Osteocyte (in vitro differentiated cells): ENCODE measurements around the gene CDK3. TPM values are rescaled to one million over a fixed set of nuclear protein-coding genes. Genes with fewer than 3 reads are reported as not detected.
"Not testable (repeated sequence)": the region's sequence is repeated elsewhere in the genome, so short reads cannot be mapped to it uniquely, and the experiment has no call there.

Source experiments
- DNase-seq: peaks from one replicate; pipeline ENCODE4 v3.0.0; 2021; ENCODE audit warnings: mixed read lengths; ENCODE audit not compliant: unreplicated experiment; ENCODE audit errors: extremely low spot score
- H3K27ac Mint-ChIP-seq: one replicate; pipeline ENCODE4 v1.8.0; 2021; ENCODE audit warnings: mild to moderate bottlenecking, mixed read lengths; ENCODE audit not compliant: unreplicated experiment
- H3K27me3 Mint-ChIP-seq: one replicate; pipeline ENCODE4 v1.8.0; 2021; ENCODE audit warnings: mixed read lengths; ENCODE audit not compliant: unreplicated experiment
- H3K36me3 Mint-ChIP-seq: one replicate; pipeline ENCODE4 v1.8.0; 2021; ENCODE audit warnings: mixed read lengths; ENCODE audit not compliant: unreplicated experiment
- H3K4me1 Mint-ChIP-seq: one replicate; pipeline ENCODE4 v1.8.0; 2021; ENCODE audit warnings: mixed read lengths; ENCODE audit not compliant: unreplicated experiment
- H3K4me3 Mint-ChIP-seq: one replicate; pipeline ENCODE4 v1.8.0; 2021; ENCODE audit warnings: mild to moderate bottlenecking, moderate library complexity, mixed read lengths; ENCODE audit not compliant: unreplicated experiment
- H3K9me3 Mint-ChIP-seq: one replicate; pipeline ENCODE4 v1.8.0; 2021; ENCODE audit warnings: mixed read lengths; ENCODE audit not compliant: unreplicated experiment
- total RNA-seq: library from RNA; stranded (reverse); gene quantifications from 2 replicates; pipeline ENCODE4 v1.2.1, GENCODE V29; 2021
- TF ChIP-seq, protein P1 (sequence below): fragments of 200-600 bp; sonication (generic); IDR thresholded peaks from 2 replicates; pipeline ENCODE4 v1.5.0; 2021; ENCODE audit warnings: antibody characterized with exemption, mild to moderate bottlenecking, moderate library complexity

CDK3 gene
- total RNA-seq, 1 donor from 2014 or later, result 8.3 TPM

DNA sequence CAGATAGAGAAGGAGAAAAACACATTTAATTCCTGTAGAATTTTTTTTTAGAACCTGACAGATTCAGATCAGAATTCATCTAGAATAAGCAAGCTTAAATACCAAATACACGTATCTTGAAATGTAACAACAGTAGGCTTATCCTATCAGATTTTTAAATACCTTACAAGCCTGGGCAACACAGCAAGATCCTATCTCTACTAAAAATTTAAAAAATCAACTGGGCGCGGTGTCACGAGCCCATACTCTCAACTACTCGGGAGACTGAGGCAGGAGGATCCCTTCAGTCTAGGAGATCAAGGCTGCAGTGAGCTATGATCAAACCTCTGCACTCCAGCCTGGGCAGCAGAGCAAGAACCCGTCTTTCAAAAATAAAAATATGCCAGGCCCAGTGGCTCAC lies 35.2 kb upstream of the CDK3 start:
- Mint-ChIP-seq H3K27me3 (no peaks in the 10 kb centered on the region), H3K27ac (no peak overlapping the region), H3K4me1 (peaks cover 7% of the 10 kb centered on the region), H3K36me3 (peaks cover 14% of the 10 kb centered on the region), H3K9me3 (no peaks in the 10 kb centered on the region), H3K4me3 (no peak overlapping the region)
- DNase-seq, result no peak
- TF ChIP-seq, protein P1, sequence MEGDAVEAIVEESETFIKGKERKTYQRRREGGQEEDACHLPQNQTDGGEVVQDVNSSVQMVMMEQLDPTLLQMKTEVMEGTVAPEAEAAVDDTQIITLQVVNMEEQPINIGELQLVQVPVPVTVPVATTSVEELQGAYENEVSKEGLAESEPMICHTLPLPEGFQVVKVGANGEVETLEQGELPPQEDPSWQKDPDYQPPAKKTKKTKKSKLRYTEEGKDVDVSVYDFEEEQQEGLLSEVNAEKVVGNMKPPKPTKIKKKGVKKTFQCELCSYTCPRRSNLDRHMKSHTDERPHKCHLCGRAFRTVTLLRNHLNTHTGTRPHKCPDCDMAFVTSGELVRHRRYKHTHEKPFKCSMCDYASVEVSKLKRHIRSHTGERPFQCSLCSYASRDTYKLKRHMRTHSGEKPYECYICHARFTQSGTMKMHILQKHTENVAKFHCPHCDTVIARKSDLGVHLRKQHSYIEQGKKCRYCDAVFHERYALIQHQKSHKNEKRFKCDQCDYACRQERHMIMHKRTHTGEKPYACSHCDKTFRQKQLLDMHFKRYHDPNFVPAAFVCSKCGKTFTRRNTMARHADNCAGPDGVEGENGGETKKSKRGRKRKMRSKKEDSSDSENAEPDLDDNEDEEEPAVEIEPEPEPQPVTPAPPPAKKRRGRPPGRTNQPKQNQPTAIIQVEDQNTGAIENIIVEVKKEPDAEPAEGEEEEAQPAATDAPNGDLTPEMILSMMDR, result no peak

DNA sequence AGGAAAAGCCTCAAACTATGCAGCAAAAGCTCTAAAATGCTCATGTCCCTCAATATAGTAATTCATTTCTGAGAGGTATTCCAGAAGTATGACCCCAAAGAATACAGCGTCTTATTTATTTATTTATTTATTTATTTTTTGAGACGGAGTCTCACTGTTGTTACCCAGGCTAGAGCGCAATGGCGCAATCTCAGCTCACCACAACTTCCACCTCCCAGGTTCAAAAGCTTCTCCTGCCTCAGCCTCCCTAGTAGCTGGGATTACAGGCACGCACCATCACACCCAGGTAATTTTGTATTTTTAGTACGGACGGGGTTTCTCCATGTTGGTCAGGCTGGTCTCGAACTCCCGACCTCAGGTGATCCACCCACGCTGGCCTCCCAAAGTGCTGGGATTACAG lies 31.6 kb upstream of the CDK3 start:
- H3K27ac Mint-ChIP-seq, result not testable (repeated sequence)

DNA sequence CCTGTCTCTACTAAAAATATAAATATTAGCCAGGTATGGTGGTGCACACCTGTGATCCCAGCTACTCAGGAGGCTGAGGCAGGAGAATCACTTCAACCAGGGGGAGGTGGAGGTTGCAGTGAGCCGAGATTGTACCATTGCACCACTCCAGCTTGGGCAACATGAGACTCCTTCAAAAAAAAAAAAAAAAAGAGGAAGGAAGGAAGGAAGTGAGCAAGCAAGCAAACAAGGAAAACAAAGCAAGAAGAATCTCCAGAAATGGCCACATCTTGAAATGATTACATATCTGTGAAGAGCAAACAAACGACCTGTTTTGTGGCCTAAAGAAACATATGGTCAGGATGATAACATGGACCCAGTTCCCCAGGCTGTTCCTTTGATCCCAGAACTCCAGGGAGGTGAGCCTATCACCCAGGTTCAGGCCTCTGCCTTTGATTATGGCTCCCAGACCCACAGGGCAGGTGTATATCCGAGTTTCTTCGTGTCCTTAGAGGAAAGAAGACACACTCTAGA lies 30.6 kb upstream of the CDK3 start:
- no peaks in the 10 kb centered on the region for H3K27me3 Mint-ChIP-seq
- H3K4me3 Mint-ChIP-seq, result no peak overlapping the region
- peaks cover 28% of the 10 kb centered on the region for H3K36me3 Mint-ChIP-seq
- H3K27ac Mint-ChIP-seq, result peak overlapping the region; percentile 23
- no peak for DNase-seq
- TF ChIP-seq, protein P1, result no peak
- no peaks in the 10 kb centered on the region for H3K9me3 Mint-ChIP-seq
- H3K4me1 Mint-ChIP-seq, result peaks cover 9% of the 10 kb centered on the region

More for the DNA sequence above, 31.6 kb upstream of the CDK3 start:
- H3K9me3 Mint-ChIP-seq, DNase-seq, H3K4me1 Mint-ChIP-seq, H3K4me3 Mint-ChIP-seq, H3K27me3 Mint-ChIP-seq: not testable (repeated sequence)
- H3K36me3 Mint-ChIP-seq, result peaks cover 31% of the 10 kb centered on the region

DNA sequence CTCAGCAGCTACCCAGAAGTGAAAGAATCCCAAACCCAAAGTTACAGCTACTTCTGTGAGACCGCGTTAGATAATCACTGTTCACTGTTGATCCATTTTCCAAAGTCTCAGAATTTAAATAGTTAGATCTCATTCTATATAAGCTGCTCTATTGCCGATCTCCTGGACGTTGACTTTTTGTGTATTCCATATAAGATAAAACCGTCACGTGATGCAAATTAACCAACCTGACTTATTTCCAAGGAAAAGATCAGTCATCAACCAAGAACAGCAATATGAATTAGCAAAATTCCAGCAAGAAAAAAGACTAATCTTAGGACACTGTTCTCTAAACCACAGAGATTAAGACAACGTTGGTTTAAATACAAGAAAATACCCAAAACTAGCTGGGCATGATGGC lies 30.0 kb upstream of the CDK3 start:
- Mint-ChIP-seq H3K4me3 (no peak overlapping the region), H3K27ac (no peak overlapping the region), H3K4me1 (peaks cover 12% of the 10 kb centered on the region), H3K27me3 (no peaks in the 10 kb centered on the region), H3K36me3 (peaks cover 28% of the 10 kb centered on the region), H3K9me3 (no peaks in the 10 kb centered on the region)
- DNase-seq, result no peak
- TF ChIP-seq, protein P1, result no peak

DNA sequence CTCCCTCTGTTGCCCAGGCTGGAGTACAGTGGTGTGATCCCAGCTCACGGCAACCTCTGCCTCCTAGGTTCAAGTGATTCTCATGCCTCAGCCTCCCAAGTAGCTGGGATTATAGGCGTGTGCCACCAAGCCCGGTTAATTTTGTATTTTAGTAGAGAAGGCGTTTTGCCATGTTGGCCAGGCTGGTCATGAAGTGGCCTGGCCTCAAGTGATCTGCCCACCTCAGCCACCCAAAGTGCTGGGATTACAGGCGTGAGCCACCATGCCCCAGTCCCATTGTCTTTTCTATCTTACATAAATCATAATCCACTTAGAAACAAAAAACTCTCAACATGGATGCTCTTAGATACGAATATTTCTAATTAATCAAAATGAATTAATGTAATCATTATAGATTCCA lies 25.5 kb upstream of the CDK3 start:
- peaks cover 38% of the 10 kb centered on the region for H3K4me1 Mint-ChIP-seq
- not testable (repeated sequence) for H3K4me3 Mint-ChIP-seq, DNase-seq, H3K9me3 Mint-ChIP-seq, H3K27ac Mint-ChIP-seq, H3K27me3 Mint-ChIP-seq
- peaks cover 23% of the 10 kb centered on the region for H3K36me3 Mint-ChIP-seq

DNA sequence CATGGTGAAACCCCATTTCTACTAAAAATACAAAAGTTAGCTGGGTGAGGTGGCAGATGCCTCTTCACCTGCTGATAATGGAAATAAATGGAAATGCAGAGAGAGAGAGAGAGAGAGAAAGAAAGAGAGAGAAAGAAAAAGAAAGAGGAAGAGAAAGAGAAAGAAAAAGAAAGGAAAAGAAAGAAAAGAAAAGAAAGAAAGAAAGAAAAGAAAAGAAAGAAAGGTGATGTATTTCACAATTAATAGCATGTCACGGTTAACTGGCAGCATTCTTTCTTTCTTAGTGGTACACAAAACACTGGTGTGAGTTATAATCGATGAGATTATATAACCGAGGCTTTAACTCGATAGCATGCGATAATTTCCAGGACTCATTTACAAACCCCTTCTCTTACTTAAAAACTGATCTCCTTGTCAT lies 24.9 kb upstream of the CDK3 start:
- Mint-ChIP-seq H3K27ac (no peak overlapping the region), H3K27me3 (no peaks in the 10 kb centered on the region), H3K4me1 (peaks cover 41% of the 10 kb centered on the region), H3K4me3 (no peak overlapping the region), H3K36me3 (peaks cover 19% of the 10 kb centered on the region), H3K9me3 (no peaks in the 10 kb centered on the region)
- DNase-seq, result no peak
- TF ChIP-seq, protein P1, result no peak
